Measurements from ENCODE around the gene KCNK6.

DNA sequence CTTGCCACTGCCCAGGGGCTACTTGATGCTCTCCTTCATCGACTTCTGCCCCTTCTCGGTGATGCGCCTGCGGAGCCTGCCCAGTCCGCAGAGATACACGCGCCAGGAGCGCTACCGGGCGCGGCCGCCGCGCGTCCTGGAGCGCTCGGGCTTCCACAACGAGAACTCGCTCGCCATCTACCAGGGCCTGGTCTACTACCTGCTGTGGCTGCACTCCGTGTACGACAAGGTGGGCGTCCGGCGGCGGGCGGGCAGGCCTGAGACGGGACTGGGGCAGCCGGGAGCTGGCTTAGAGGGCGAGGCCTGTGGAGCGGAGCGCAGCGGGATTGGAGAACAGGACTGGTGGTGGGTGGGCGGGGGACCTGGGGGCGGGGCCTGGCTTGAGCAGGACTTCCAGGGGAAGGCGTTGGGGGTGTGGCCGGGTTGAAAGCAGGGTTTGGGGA, 42.0 kb downstream of the KCNK6 start:
- TF ChIP-seq POLR2A (IDR thresholded peaks at IDR 0.05) = no peak
- TF ChIP-seq, protein P1, sequence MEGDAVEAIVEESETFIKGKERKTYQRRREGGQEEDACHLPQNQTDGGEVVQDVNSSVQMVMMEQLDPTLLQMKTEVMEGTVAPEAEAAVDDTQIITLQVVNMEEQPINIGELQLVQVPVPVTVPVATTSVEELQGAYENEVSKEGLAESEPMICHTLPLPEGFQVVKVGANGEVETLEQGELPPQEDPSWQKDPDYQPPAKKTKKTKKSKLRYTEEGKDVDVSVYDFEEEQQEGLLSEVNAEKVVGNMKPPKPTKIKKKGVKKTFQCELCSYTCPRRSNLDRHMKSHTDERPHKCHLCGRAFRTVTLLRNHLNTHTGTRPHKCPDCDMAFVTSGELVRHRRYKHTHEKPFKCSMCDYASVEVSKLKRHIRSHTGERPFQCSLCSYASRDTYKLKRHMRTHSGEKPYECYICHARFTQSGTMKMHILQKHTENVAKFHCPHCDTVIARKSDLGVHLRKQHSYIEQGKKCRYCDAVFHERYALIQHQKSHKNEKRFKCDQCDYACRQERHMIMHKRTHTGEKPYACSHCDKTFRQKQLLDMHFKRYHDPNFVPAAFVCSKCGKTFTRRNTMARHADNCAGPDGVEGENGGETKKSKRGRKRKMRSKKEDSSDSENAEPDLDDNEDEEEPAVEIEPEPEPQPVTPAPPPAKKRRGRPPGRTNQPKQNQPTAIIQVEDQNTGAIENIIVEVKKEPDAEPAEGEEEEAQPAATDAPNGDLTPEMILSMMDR (IDR thresholded peaks at IDR 0.05) = peak in 6 of 7 experiments; percentile 11 to 56 (median 26)

Measured in body of pancreas (tissue), 4 donors.